Activated T-cell treated with anti-CD3 and anti-CD28 coated beads for 1 hour (primary cell): Measurements from ENCODE around the gene SERTAD2.

Source experiments
- DNase-seq: peaks from one replicate; pipeline ENCODE4 v3.0.0-alpha.2; 2020; ENCODE audit warnings: low read depth

The SERTAD2 gene

GRCh38 chr2:64672708-64673107 is 19.0 kb upstream of the SERTAD2 start:
- DNase-seq = no peak

- DNase-seq = no peak
These were observed 16.3 kb upstream of the SERTAD2 start for GRCh38 chr2:64670047-64670446.

- no peak for DNase-seq
These were observed 15.6 kb upstream of the SERTAD2 start for GRCh38 chr2:64669288-64669687.

GRCh38 chr2:64668542-64668941 is 14.8 kb upstream of the SERTAD2 start:
- no peak for DNase-seq

- no peak for DNase-seq
These were observed 13.8 kb upstream of the SERTAD2 start for GRCh38 chr2:64667535-64667934.

GRCh38 chr2:64666810-64667438 is 13.2 kb upstream of the SERTAD2 start:
- DNase-seq = no peak

- no peak for DNase-seq
These were observed 12.0 kb upstream of the SERTAD2 start for GRCh38 chr2:64665709-64666108.

GRCh38 chr2:64663402-64663801 is 9.7 kb upstream of the SERTAD2 start:
- DNase-seq = no peak

GRCh38 chr2:64661741-64662169 is 8.0 kb upstream of the SERTAD2 start:
- no peak for DNase-seq

- DNase-seq = no peak
These were observed 5.5 kb upstream of the SERTAD2 start for GRCh38 chr2:64659252-64659651.

- DNase-seq = no peak
These were observed 4.6 kb upstream of the SERTAD2 start for GRCh38 chr2:64658269-64658668.

GRCh38 chr2:64657411-64657810 is 3.7 kb upstream of the SERTAD2 start:
- no peak for DNase-seq

- no peak for DNase-seq
These were observed 2.7 kb upstream of the SERTAD2 start for GRCh38 chr2:64656379-64656778.

GRCh38 chr2:64655873-64656272 is 2.2 kb upstream of the SERTAD2 start:
- no peak for DNase-seq

- DNase-seq = no peak
These were observed 1.4 kb upstream of the SERTAD2 start for GRCh38 chr2:64655018-64655664.

- peak; percentile 46 for DNase-seq
These were observed 524 bp upstream of the SERTAD2 start for GRCh38 chr2:64654063-64654811.

- DNase-seq = no peak
These were observed 1.2 kb downstream of the SERTAD2 start for GRCh38 chr2:64652231-64653108.

- no peak for DNase-seq
These were observed 2.1 kb downstream of the SERTAD2 start for GRCh38 chr2:64651590-64651989.

- no peak for DNase-seq
These were observed 2.9 kb downstream of the SERTAD2 start for GRCh38 chr2:64650722-64651338.

- no peak for DNase-seq
These were observed 3.4 kb downstream of the SERTAD2 start for GRCh38 chr2:64650296-64650695.

- no peak for DNase-seq
These were observed 4.1 kb downstream of the SERTAD2 start for GRCh38 chr2:64649626-64650025.

- DNase-seq = no peak
These were observed 4.7 kb downstream of the SERTAD2 start for GRCh38 chr2:64649013-64649484.
